HG02943 (cell line): ENCODE measurements around the gene PATJ.
"Not testable (repeated sequence)": the region's sequence is repeated elsewhere in the genome, so short reads cannot be mapped to it uniquely, and the experiment has no call there.

Experiments used
- ATAC-seq: cut with Tn5 transposase; IDR thresholded peaks from one replicate; pipeline ENCODE4 v1.9.1; 2021; ENCODE audit warnings: mild to moderate bottlenecking, low read depth, moderate library complexity; ENCODE audit not compliant: unreplicated experiment

Gene PATJ

GRCh38 chr1:62138029-62138428 lies 395.7 kb downstream of the PATJ start:
- ATAC-seq = no peak

GRCh38 chr1:62139410-62139809 lies 397.1 kb downstream of the PATJ start:
- no peak for ATAC-seq

GRCh38 chr1:62140666-62141065 lies 398.4 kb downstream of the PATJ start:
- no peak for ATAC-seq

GRCh38 chr1:62142496-62142895 lies 400.2 kb downstream of the PATJ start:
- no peak for ATAC-seq

GRCh38 chr1:62144238-62144831 lies 402.1 kb downstream of the PATJ start:
- ATAC-seq = no peak

- no peak for ATAC-seq
Measured at GRCh38 chr1:62159940-62160348, 417.7 kb downstream of the PATJ start.

- no peak for ATAC-seq
Measured at GRCh38 chr1:62161711-62162110, 419.4 kb downstream of the PATJ start.

- ATAC-seq = not testable (repeated sequence)
Measured at GRCh38 chr1:62170380-62170779, 428.1 kb downstream of the PATJ start.

- no peak for ATAC-seq
Measured at GRCh38 chr1:62175568-62176179, 433.4 kb downstream of the PATJ start.

GRCh38 chr1:62176597-62177312 lies 434.5 kb downstream of the PATJ start:
- ATAC-seq = no peak

GRCh38 chr1:62177621-62178020 lies 435.3 kb downstream of the PATJ start:
- no peak for ATAC-seq

GRCh38 chr1:62178372-62178771 lies 436.1 kb downstream of the PATJ start:
- ATAC-seq = no peak

- not testable (repeated sequence) for ATAC-seq
Measured at GRCh38 chr1:62180054-62180453, 437.8 kb downstream of the PATJ start.

- no peak for ATAC-seq
Measured at GRCh38 chr1:62180639-62181038, 438.4 kb downstream of the PATJ start.

- no peak for ATAC-seq
Measured at GRCh38 chr1:62181532-62181931, 439.3 kb downstream of the PATJ start.

GRCh38 chr1:62182157-62182556 lies 439.9 kb downstream of the PATJ start:
- ATAC-seq = not testable (repeated sequence)

GRCh38 chr1:62183164-62184020 lies 441.1 kb downstream of the PATJ start:
- not testable (repeated sequence) for ATAC-seq

GRCh38 chr1:62184336-62184735 lies 442.1 kb downstream of the PATJ start:
- ATAC-seq = no peak

GRCh38 chr1:62185233-62185632 lies 443.0 kb downstream of the PATJ start:
- not testable (repeated sequence) for ATAC-seq

- no peak for ATAC-seq
Measured at GRCh38 chr1:62185677-62186076, 443.4 kb downstream of the PATJ start.

- ATAC-seq = no peak
Measured at GRCh38 chr1:62187548-62187947, 445.3 kb downstream of the PATJ start.
